GM23248 (cell line): Measurements from ENCODE around the gene ARHGAP10.

Source experiments
- EZH2 ChIP-seq: fragments of 200-600 bp; sonication (generic); IDR thresholded peaks from 2 replicates; pipeline ENCODE4 v1.6.1; 2018; ENCODE audit warnings: antibody characterized with exemption, mild to moderate bottlenecking; ENCODE audit not compliant: insufficient read depth, poor library complexity, severe bottlenecking
- EZH2phosphoT487 ChIP-seq: fragments of 200-600 bp; sonication (generic); IDR thresholded peaks from 2 replicates; pipeline ENCODE4 v1.6.1; 2018; ENCODE audit warnings: antibody characterized with exemption, moderate library complexity, mild to moderate bottlenecking, low read depth; ENCODE audit not compliant: insufficient read depth

- TF ChIP-seq EZH2 (no peak), EZH2phosphoT487 (no peak)
Observed at GRCh38 chr4:147826288-147826646, 94.4 kb downstream of the ARHGAP10 start.
